ENCODE results near the gene PCDHGA2.

The PCDHGA2 gene

DNA sequence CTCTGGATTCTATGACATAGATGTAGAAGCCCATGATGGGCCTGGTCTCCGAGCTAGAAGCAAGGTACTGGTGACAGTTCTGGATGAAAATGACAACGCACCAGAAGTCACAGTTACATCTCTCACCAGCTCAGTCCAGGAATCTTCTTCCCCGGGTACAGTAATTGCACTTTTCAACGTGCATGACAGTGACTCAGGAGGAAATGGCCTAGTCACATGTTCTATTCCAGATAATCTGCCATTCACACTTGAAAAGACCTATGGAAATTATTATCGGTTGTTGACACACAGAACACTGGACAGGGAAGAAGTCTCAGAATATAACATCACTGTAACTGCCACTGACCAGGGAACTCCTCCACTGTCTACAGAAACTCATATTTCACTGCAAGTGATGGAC is 17.6 kb downstream of the PCDHGA2 start:
- H3K4me1 ChIP-seq (ENCODE audit: control insufficient read depth, insufficient read depth, low read length) = no peaks in the 10 kb centered on the region
- no peaks in the 10 kb centered on the region for H3K36me3 ChIP-seq (ENCODE audit: control insufficient read depth in 2 of 2, insufficient read depth in 1 of 2, low read length in 2 of 2)
- H3K27ac ChIP-seq (ENCODE audit: extremely low read depth, low read depth, low read length) = no peak overlapping the region
- peaks cover 3% of the 10 kb centered on the region; the same call in 1 of the 2 replicates for H3K9me3 ChIP-seq (ENCODE audit: control insufficient read depth, insufficient read depth, low read depth, low read length)
- POLR2A ChIA-PET = no interaction called here
- CTCF ChIA-PET = interaction anchor here (0.5 to 2.6 kb wide), 9 partner anchors 13 to 208 kb away, joined by 3 to 17 read pairs (median 5); partner anchors contain the start of gene PCDHGA2
- TF ChIP-seq ZBTB20 (tag by site-specific recombination; IDR thresholded peaks at IDR 0.05) (no peak), ZNF37A (tag by site-specific recombination; IDR thresholded peaks at IDR 0.05) (no peak), ZNF521 (tag by site-specific recombination; IDR thresholded peaks at IDR 0.05) (no peak), ZFP3 (tag by site-specific recombination; IDR thresholded peaks at IDR 0.05; ENCODE audit: low read depth) (no peak), IKZF3 (tag by site-specific recombination; IDR thresholded peaks at IDR 0.05) (no peak), ZNF654 (tag by site-specific recombination; IDR thresholded peaks at IDR 0.05; ENCODE audit: low read depth) (no peak), ZNF23 (tag by site-specific recombination; IDR thresholded peaks at IDR 0.05; ENCODE audit: borderline replicate concordance) (no peak), ZNF148 (tag by site-specific recombination; IDR thresholded peaks at IDR 0.05; ENCODE audit: borderline replicate concordance) (no peak), PATZ1 (tag by site-specific recombination; IDR thresholded peaks at IDR 0.05) (no peak), ZNF184 (tag by site-specific recombination; IDR thresholded peaks at IDR 0.05) (no peak), ZNF621 (tag by site-specific recombination; IDR thresholded peaks at IDR 0.05) (no peak)
- TF ChIP-seq, protein P1, sequence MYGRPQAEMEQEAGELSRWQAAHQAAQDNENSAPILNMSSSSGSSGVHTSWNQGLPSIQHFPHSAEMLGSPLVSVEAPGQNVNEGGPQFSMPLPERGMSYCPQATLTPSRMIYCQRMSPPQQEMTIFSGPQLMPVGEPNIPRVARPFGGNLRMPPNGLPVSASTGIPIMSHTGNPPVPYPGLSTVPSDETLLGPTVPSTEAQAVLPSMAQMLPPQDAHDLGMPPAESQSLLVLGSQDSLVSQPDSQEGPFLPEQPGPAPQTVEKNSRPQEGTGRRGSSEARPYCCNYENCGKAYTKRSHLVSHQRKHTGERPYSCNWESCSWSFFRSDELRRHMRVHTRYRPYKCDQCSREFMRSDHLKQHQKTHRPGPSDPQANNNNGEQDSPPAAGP (tag by site-specific recombination; IDR thresholded peaks at IDR 0.05) = no peak
- TF ChIP-seq, protein P2, sequence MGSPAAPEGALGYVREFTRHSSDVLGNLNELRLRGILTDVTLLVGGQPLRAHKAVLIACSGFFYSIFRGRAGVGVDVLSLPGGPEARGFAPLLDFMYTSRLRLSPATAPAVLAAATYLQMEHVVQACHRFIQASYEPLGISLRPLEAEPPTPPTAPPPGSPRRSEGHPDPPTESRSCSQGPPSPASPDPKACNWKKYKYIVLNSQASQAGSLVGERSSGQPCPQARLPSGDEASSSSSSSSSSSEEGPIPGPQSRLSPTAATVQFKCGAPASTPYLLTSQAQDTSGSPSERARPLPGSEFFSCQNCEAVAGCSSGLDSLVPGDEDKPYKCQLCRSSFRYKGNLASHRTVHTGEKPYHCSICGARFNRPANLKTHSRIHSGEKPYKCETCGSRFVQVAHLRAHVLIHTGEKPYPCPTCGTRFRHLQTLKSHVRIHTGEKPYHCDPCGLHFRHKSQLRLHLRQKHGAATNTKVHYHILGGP (tag by site-specific recombination; IDR thresholded peaks at IDR 0.05) = no peak
- no peak overlapping the region for H3K4me3 ChIP-seq (ENCODE audit: low read depth, low read length)

DNA sequence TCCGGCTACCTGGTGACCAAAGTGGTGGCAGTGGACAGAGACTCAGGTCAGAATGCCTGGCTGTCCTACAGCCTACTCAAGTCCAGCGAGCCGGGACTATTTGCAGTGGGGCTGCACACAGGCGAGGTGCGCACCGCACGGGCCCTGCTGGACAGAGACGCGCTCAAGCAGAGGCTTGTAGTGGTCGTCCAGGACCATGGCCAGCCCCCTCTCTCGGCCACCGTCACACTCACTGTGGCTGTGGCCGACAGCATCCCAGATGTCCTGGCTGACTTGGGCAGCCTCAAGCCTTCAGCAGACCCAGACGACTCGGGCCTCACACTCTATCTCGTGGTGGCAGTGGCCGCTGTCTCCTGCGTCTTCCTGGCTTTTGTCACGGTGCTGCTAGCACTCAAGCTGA is 18.4 kb downstream of the PCDHGA2 start:
- CTCF ChIA-PET = interaction anchor here (0.8 to 2.2 kb wide), 3 partner anchors 15 to 722 kb away, joined by 3 to 5 read pairs (median 4); no protein-coding TSS in a partner anchor

More for the DNA sequence above, 18.4 kb downstream of the PCDHGA2 start:
- Histone ChIP-seq H3K4me1 (ENCODE audit: control insufficient read depth, insufficient read depth, low read length) (no peaks in the 10 kb centered on the region), H3K27ac (ENCODE audit: extremely low read depth, low read depth, low read length) (no peak overlapping the region), H3K36me3 (ENCODE audit: control insufficient read depth in 2 of 2, insufficient read depth in 1 of 2, low read length in 2 of 2) (no peaks in the 10 kb centered on the region), H3K4me3 (ENCODE audit: low read depth, low read length) (no peak overlapping the region), H3K9me3 (ENCODE audit: control insufficient read depth, insufficient read depth, low read depth, low read length) (peaks cover 3% of the 10 kb centered on the region; the same call in 1 of the 2 replicates)
- TF ChIP-seq, protein P3, sequence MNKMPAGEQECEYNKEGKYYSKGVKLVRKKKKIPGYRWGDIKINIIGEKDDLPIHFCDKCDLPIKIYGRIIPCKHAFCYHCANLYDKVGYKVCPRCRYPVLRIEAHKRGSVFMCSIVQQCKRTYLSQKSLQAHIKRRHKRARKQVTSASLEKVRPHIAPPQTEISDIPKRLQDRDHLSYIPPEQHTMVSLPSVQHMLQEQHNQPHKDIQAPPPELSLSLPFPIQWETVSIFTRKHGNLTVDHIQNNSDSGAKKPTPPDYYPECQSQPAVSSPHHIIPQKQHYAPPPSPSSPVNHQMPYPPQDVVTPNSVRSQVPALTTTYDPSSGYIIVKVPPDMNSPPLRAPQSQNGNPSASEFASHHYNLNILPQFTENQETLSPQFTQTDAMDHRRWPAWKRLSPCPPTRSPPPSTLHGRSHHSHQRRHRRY (tag by site-specific recombination; IDR thresholded peaks at IDR 0.05) = no peak
- TF ChIP-seq, protein P4, sequence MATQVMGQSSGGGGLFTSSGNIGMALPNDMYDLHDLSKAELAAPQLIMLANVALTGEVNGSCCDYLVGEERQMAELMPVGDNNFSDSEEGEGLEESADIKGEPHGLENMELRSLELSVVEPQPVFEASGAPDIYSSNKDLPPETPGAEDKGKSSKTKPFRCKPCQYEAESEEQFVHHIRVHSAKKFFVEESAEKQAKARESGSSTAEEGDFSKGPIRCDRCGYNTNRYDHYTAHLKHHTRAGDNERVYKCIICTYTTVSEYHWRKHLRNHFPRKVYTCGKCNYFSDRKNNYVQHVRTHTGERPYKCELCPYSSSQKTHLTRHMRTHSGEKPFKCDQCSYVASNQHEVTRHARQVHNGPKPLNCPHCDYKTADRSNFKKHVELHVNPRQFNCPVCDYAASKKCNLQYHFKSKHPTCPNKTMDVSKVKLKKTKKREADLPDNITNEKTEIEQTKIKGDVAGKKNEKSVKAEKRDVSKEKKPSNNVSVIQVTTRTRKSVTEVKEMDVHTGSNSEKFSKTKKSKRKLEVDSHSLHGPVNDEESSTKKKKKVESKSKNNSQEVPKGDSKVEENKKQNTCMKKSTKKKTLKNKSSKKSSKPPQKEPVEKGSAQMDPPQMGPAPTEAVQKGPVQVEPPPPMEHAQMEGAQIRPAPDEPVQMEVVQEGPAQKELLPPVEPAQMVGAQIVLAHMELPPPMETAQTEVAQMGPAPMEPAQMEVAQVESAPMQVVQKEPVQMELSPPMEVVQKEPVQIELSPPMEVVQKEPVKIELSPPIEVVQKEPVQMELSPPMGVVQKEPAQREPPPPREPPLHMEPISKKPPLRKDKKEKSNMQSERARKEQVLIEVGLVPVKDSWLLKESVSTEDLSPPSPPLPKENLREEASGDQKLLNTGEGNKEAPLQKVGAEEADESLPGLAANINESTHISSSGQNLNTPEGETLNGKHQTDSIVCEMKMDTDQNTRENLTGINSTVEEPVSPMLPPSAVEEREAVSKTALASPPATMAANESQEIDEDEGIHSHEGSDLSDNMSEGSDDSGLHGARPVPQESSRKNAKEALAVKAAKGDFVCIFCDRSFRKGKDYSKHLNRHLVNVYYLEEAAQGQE (tag by site-specific recombination; IDR thresholded peaks at IDR 0.05) = peak; percentile 90
- POLR2A ChIA-PET = no interaction called here

All from HEK293 (cell line).